ENCODE measurements around the gene XPO1.

DNA sequence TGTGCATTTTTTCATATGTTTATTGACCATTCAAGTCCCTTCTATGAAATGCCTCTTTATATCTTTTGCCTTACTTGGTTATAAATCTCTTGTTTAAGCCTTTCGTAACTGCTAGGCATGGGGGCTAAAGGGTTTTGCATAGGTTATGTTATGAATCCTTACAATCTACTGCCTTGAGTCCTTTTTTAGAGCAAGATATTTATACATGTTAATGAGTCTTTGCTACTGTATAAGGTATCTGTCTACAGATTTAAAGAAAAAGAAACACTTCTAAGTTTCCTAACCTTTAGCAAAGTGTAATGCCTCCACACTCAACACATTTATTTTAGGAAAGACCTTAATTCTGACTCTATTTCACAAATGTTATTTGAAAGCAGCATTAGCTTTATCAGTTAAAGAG is 43.6 kb upstream of the XPO1 start:
- TF ChIP-seq, protein P1, sequence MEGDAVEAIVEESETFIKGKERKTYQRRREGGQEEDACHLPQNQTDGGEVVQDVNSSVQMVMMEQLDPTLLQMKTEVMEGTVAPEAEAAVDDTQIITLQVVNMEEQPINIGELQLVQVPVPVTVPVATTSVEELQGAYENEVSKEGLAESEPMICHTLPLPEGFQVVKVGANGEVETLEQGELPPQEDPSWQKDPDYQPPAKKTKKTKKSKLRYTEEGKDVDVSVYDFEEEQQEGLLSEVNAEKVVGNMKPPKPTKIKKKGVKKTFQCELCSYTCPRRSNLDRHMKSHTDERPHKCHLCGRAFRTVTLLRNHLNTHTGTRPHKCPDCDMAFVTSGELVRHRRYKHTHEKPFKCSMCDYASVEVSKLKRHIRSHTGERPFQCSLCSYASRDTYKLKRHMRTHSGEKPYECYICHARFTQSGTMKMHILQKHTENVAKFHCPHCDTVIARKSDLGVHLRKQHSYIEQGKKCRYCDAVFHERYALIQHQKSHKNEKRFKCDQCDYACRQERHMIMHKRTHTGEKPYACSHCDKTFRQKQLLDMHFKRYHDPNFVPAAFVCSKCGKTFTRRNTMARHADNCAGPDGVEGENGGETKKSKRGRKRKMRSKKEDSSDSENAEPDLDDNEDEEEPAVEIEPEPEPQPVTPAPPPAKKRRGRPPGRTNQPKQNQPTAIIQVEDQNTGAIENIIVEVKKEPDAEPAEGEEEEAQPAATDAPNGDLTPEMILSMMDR (conservative IDR thresholded peaks at IDR 0.05 in 1 of 2, IDR thresholded peaks at IDR 0.05 in 1 of 2; ENCODE audit: extremely low read depth in 1 of 2, insufficient read depth in 1 of 2, low read depth in 1 of 2, low read length in 2 of 2): no peak
- TF ChIP-seq EZH2 (IDR thresholded peaks at IDR 0.05; ENCODE audit: borderline replicate concordance, low read length): no peak
